SK-N-SH (cell line): ENCODE data around the gene EPB41L2.

ENCODE experiments used
- EP300 ChIP-seq, 2 experiments: IDR thresholded peaks; 2 replicates each; pipeline versions ENCODE4 v1.4.0 to v1.6.1; 2012; ENCODE audit warnings: borderline replicate concordance in 1 of 2, low read depth in 1 of 2, low read length in 1 of 2
- FOXJ3 ChIP-seq: sonication (generic); formaldehyde crosslinking; IDR thresholded peaks from 2 replicates; pipeline ENCODE4 v1.5.1; 2020; ENCODE audit warnings: mild to moderate bottlenecking, missing genetic modification reagents
- JUND ChIP-seq: IDR thresholded peaks from 2 replicates; pipeline ENCODE4 v1.4.0; 2012
- MEF2A ChIP-seq: IDR thresholded peaks from 2 replicates; pipeline ENCODE4 v1.4.0; 2012; ENCODE audit warnings: low read depth, borderline replicate concordance
- MXI1 ChIP-seq: IDR thresholded peaks from 2 replicates; pipeline ENCODE4 v1.6.1; 2012; ENCODE audit warnings: mild to moderate bottlenecking, low read depth, low read length, improper control_type of control experiment
- POLR2AphosphoS5 ChIP-seq: IDR thresholded peaks from 2 replicates; pipeline ENCODE4 v1.6.1; 2012; ENCODE audit warnings: low read depth, low read length
- SIN3A ChIP-seq: IDR thresholded peaks from 2 replicates; pipeline ENCODE4 v1.6.1; 2012; ENCODE audit warnings: low read depth, mild to moderate bottlenecking, low read length, moderate library complexity, borderline replicate concordance
- TF ChIP-seq, protein P1 (sequence below): fragments of 200-600 bp; sonication (generic); IDR thresholded peaks from 2 replicates; pipeline ENCODE4 v1.6.1; 2017; ENCODE audit warnings: antibody characterized with exemption, mild to moderate bottlenecking, moderate library complexity

- no peak for TF ChIP-seq MEF2A
- TF ChIP-seq, protein P1, sequence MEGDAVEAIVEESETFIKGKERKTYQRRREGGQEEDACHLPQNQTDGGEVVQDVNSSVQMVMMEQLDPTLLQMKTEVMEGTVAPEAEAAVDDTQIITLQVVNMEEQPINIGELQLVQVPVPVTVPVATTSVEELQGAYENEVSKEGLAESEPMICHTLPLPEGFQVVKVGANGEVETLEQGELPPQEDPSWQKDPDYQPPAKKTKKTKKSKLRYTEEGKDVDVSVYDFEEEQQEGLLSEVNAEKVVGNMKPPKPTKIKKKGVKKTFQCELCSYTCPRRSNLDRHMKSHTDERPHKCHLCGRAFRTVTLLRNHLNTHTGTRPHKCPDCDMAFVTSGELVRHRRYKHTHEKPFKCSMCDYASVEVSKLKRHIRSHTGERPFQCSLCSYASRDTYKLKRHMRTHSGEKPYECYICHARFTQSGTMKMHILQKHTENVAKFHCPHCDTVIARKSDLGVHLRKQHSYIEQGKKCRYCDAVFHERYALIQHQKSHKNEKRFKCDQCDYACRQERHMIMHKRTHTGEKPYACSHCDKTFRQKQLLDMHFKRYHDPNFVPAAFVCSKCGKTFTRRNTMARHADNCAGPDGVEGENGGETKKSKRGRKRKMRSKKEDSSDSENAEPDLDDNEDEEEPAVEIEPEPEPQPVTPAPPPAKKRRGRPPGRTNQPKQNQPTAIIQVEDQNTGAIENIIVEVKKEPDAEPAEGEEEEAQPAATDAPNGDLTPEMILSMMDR = no peak
- no peak for TF ChIP-seq SIN3A
- TF ChIP-seq POLR2AphosphoS5 = no peak
- TF ChIP-seq EP300 (IDR thresholded peaks at IDR 0.05; ENCODE audit: borderline replicate concordance in 1 of 2, low read depth in 1 of 2, low read length in 1 of 2) = no peak
- no peak for TF ChIP-seq FOXJ3
- TF ChIP-seq JUND = no peak
- no peak for TF ChIP-seq MXI1
Measured at GRCh38 chr6:130975325-130975724, 87.7 kb downstream of the EPB41L2 start.
